Activated CD8-positive, alpha-beta memory T cell treated with anti-CD3 and anti-CD28 coated beads for 24 hours (primary cell): ENCODE measurements around the gene IFNK.
"Not testable (repeated sequence)": the region's sequence is repeated elsewhere in the genome, so short reads cannot be mapped to it uniquely, and the experiment has no call there.

Experiments used
- DNase-seq: peaks from one replicate; pipeline ENCODE4 v3.0.0-alpha.2; 2020

Gene IFNK

GRCh38 chr9:27524236-27524635, at the start of gene IFNK:
Gene IFNK (plus strand): TSS chr9:27524290. CDS start chr9:27524337, 47 bp downstream.
- no peak for DNase-seq

GRCh38 chr9:27474305-27474704, 49.8 kb upstream of the IFNK start:
- DNase-seq = no peak

- no peak for DNase-seq
Observed at GRCh38 chr9:27475057-27475595, 49.0 kb upstream of the IFNK start.

GRCh38 chr9:27476870-27477515, 47.1 kb upstream of the IFNK start:
- DNase-seq = no peak

- no peak for DNase-seq
Observed at GRCh38 chr9:27478322-27478721, 45.8 kb upstream of the IFNK start.

GRCh38 chr9:27482709-27483108, 41.4 kb upstream of the IFNK start:
- DNase-seq = no peak

- no peak for DNase-seq
Observed at GRCh38 chr9:27483576-27483975, 40.5 kb upstream of the IFNK start.

- DNase-seq = no peak
Observed at GRCh38 chr9:27485158-27485557, 38.9 kb upstream of the IFNK start.

- no peak for DNase-seq
Observed at GRCh38 chr9:27487128-27487640, 36.9 kb upstream of the IFNK start.

GRCh38 chr9:27487927-27488326, 36.2 kb upstream of the IFNK start:
- DNase-seq = no peak

- DNase-seq = no peak
Observed at GRCh38 chr9:27489087-27489876, 34.8 kb upstream of the IFNK start.

GRCh38 chr9:27491154-27491553, 32.9 kb upstream of the IFNK start:
- DNase-seq = no peak

GRCh38 chr9:27495480-27496134, 28.5 kb upstream of the IFNK start:
- DNase-seq = no peak

GRCh38 chr9:27496135-27496504, 28.0 kb upstream of the IFNK start:
- DNase-seq = no peak

GRCh38 chr9:27497883-27498417, 26.1 kb upstream of the IFNK start:
- DNase-seq = no peak

- no peak for DNase-seq
Observed at GRCh38 chr9:27499451-27499850, 24.6 kb upstream of the IFNK start.

- not testable (repeated sequence) for DNase-seq
Observed at GRCh38 chr9:27500902-27501301, 23.2 kb upstream of the IFNK start.

- no peak for DNase-seq
Observed at GRCh38 chr9:27503623-27504022, 20.5 kb upstream of the IFNK start.

- no peak for DNase-seq
Observed at GRCh38 chr9:27504259-27504658, 19.8 kb upstream of the IFNK start.

- no peak for DNase-seq
Observed at GRCh38 chr9:27505744-27506161, 18.3 kb upstream of the IFNK start.

GRCh38 chr9:27506981-27507380, 17.1 kb upstream of the IFNK start:
- no peak for DNase-seq

GRCh38 chr9:27510780-27511179, 13.3 kb upstream of the IFNK start:
- no peak for DNase-seq

- no peak for DNase-seq
Observed at GRCh38 chr9:27511771-27512170, 12.3 kb upstream of the IFNK start.
